Erythroblast (primary cell): ENCODE data around the gene C5.
A peak's percentile ranks its signal among the peaks of the same experiment; 100 is the strongest.

ENCODE experiments used
- DNase-seq, 2 experiments: peaks; one replicate each; lab custom pipeline; 2025; lab: John Stamatoyannopoulos, UW
- GATA1 ChIP-seq: IDR thresholded peaks from 2 replicates; pipeline ENCODE4 v1.6.1; 2011; ENCODE audit warnings: low read depth, mild to moderate bottlenecking, control low read depth, low read length, moderate library complexity
- POLR2A ChIP-seq: IDR thresholded peaks from 2 replicates; pipeline ENCODE4 v1.6.1; 2011; ENCODE audit warnings: mild to moderate bottlenecking, low read length

Gene C5

DNA sequence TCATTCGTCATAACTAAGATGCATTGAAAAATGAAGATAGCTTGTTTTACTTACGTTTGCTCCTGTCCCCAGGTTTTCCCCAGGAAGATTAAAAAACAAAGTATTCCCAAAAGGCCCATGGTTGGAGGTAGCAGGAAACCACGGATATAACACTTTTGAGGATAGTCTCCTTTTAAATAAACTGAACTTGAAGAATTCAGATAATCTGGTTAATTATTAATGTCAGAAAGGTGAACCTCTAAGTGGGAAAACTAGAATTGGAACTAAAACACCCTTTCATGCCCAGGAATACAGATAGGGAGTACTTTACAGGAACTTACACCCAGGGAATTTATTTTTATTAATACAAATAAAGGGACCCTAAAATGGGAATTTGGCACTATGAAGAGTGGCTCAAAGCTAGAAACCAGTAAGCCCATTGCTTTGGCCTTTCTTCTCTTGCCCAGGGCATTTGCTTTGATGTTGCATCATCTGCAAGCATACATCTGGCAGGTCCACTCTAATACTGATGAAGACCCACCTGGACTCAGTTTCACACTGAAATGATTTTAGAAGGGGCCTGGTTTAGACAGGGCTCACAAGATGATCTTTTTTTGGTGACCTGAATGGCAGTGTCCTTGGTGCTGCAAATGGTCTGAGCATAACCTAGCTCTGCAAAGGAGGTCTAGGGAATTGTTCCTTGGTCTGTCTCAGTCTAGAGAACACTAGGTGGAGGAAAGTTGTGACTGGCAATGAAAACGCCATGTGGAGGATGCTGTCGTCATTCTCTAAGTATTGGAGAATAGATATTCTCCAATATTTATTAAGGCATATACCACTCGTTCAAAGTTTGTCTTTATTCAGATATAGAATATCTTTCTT is at the start of gene C5:
C5 (minus strand) TSS at position 148 of the 861 bp plus-strand sequence; CDS start at position 119, 29 bp downstream.
- TF ChIP-seq POLR2A (no peak), GATA1 (no peak)
- peak in 1 of 2 experiments; percentile 17 for DNase-seq

DNA sequence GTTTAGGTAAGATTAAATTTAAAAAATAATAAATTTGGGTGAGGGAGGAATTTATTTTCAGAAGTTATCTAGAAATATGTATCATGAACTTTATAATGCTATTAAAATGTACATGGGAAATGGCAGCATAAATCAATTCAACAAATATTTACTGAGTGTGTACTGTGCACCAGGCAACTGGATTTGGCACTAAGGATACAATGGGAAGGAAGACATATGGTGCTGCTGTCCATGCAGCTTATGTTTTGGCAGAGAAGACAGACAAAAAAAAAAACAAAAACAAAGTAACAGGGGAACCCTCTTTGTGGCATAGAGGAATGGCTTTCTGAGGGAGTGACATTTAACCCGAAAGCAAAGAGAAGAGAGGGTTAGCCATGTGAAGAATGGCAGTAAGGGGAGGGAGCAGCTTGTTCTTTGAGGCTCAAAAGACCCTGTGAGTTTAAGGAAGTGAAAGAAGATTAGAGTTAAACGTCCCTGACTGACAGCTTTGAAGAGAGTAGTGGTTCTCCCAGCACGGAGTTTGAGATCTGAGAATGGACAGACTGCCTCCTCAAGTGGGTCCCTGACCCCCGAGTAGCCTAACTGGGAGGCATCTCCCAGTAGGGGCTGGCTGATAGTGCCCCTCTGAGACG is 48.6 kb upstream of the C5 start:
- TF ChIP-seq GATA1 (no peak), POLR2A (no peak)

GRCh38 chr9:121095057-121095456 is 45.0 kb upstream of the C5 start:
- TF ChIP-seq GATA1, result no peak
- TF ChIP-seq POLR2A, result no peak
- DNase-seq, result no peak

More for the DNA sequence above, 48.6 kb upstream of the C5 start:
- DNase-seq, result no peak

DNA sequence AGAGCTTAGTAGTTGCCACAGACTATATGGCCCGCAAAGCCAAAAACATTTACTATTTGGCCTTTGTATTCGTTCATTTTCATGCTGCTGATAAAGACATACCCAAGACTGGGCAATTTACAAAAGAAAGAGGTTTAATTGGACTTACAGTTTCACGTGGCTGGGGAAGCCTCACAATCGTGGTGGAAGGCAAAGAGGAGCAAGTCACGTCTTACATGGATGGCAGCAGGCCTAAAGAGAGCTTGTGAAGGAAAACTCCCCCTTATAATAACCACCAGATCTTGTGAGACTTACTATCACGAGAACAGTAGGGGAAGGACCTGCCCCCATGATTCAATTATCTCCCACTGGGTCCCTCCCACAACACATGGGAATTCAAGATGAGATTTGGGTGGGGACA is 40.7 kb upstream of the C5 start:
- peak; percentile 43 to 63 for DNase-seq

GRCh38 chr9:121088576-121088975 is 38.5 kb upstream of the C5 start:
- TF ChIP-seq GATA1 (no peak), POLR2A (no peak)
- DNase-seq, result no peak

DNA sequence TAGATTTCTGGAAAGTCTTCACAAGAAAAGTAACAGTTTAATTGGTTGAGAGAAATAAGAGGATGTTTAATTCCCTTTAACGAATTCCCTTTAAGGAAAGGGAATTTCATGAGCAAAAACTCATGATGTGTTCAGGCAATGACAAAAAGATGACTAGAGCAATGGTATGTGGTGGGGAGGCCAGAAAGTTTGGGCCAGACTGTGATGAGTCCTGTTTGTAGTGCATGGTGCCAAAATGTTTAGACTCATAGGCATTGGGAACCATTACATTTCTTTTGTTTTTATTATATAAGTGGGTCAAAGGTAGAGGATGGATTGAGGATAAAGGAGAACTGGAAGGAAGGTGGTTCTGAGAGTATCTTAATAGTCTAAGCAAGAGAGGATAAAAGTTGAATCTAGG is 35.6 kb upstream of the C5 start:
- TF ChIP-seq POLR2A (no peak), GATA1 (no peak)
- DNase-seq, result no peak

DNA sequence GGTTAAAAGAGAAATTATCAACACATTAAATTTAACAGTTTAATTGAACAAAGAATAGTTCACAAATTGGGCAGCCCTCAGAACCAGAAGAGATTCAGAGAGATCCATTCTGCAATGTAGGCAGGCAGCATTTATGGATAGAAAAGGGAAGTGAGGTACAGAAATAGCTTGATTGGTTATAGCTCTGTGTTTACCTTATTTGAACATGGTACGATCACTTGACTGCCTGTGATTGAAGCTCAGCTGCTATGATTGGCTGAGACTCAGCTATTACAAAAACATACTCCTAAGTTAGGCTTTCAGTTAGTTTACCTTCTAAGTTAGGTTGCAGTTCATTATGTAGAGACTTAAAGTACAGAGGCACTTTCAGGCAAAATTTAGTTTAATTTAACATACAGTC is 32.0 kb upstream of the C5 start:
- no peak for TF ChIP-seq GATA1
- DNase-seq, result no peak

DNA sequence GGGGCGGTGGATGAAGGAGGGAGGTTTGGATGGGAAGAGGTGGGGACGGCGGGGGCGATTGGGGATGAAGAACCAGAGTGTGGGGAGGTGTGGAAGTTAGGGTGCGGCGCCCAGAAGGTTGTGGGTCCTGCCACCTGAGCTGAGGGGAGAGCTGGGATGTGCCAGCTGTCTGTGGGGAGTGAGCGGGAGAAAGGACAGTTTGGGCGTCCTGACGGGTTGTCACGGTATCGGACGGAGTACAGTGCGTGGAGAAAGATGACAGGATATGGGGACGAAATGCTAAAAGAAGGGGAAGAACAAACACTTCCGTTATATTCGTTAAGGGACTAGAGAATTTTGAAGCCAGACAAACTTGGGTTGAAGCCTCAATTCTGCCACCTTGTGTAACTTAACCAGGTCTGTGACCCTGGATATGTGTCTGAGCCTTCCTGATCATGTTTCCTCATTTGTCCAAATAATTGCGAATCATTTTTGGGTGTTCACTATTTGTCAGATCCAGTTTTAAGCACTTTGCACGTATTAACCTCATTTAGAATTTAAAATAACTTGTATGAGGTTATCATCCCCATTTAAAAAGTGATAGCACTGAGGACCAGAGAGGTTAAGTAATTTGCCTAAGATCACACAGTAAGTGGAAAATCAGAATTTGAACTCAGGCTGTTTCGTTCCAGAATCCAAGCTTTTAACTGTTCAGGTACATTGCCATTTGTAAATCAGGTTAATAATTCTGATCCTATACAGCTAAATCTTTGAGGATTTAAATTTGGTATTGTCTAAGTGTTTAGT is 25.4 kb upstream of the C5 start:
- TF ChIP-seq GATA1, result no peak
- no peak for TF ChIP-seq POLR2A
- DNase-seq, result peak; percentile 73 to 76

GRCh38 chr9:121074370-121075250 is 24.5 kb upstream of the C5 start, which contains the start of gene CNTRL:
TSS of gene CNTRL (plus strand) at chr9:121074955. CDS start at chr9:121088327, 13,372 bp downstream.
- no peak for TF ChIP-seq GATA1
- peak; percentile 77 for TF ChIP-seq POLR2A
- peak; percentile 93 to 94 for DNase-seq

GRCh38 chr9:121073038-121073437 is 23.0 kb upstream of the C5 start:
- no peak for DNase-seq
- TF ChIP-seq POLR2A (no peak), GATA1 (no peak)

DNA sequence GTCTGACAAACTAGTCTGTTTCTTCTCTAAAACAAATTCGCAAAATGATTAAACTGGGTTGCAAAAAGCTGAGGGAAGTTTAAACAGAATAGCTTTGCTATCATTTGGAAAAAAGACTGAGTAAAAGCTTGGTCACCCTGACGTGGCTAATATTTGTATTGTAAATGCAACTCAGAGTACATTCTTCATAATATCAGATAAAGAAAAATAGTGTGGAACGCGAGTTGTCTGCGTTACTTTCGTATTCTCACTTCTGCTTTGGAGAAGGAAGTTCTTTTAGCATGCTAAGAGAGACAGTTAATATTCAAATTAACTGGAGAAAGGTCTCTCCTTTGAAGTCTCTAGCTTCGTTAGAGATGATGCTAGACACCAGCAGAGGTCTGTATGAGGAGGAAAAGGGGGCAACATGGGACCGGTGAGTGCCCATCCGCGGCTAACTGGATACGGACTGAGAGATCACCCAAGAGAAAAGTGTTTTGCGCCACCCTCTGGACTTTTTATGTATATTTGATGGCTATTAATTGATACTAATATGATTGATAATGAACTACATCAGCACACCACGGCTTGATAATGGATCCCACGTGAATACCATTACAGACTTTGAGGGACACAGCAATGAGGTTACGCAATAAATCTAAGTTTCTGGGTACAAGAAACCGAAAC is 21.8 kb upstream of the C5 start:
- DNase-seq, result peak; percentile 67 to 71
- TF ChIP-seq POLR2A, result no peak
- TF ChIP-seq GATA1, result no peak

GRCh38 chr9:121071370-121071755 is 21.3 kb upstream of the C5 start:
- TF ChIP-seq GATA1, result no peak
- peak; percentile 30 to 65 for DNase-seq

DNA sequence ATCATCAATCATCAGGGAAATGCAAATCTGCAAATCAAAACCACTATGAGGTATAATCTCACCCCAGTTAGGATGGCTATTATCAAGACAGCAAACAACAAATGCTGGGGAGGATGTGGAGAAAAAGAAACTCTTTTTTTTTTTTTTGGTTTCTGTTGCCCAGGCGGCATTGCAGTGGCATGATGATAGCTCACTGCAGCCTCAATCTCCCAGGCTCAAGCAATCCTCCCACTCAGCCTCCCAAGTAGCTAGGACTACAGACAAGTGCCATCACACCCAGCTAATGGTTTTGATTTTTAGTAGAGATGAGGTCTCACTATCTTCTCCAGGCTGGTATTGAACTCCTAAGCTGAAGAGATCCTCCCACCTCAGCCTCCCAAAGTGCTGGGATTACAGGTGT is 19.3 kb upstream of the C5 start:
- no peak for DNase-seq
- TF ChIP-seq GATA1 (no peak), POLR2A (no peak)
